Breast epithelium (tissue), 4 donors: Measurements from ENCODE around the gene XAGE5. TPM values are rescaled to one million over a fixed set of nuclear protein-coding genes. Genes with fewer than 3 reads are reported as not detected.
"Not testable (repeated sequence)": the region's sequence is repeated elsewhere in the genome, so short reads cannot be mapped to it uniquely, and the experiment has no call there.

Experiments
- DNase-seq, 2 donors: peaks; one replicate each; pipeline ENCODE4 v3.0.0-alpha.2; 2019; ENCODE audit warnings: low spot score in 2 of 2
- H3K27ac ChIP-seq, 2 donors: fragments of 200-600 bp; sonication (generic) in 1 of 2; one replicate each; pipeline ENCODE4 v1.5.1; 2016 to 2019; ENCODE audit warnings: mild to moderate bottlenecking in 1 of 2
- H3K27me3 ChIP-seq, 2 donors: fragments of 200-600 bp; sonication (generic) in 1 of 2; one replicate each; pipeline versions ENCODE4 v1.5.1 to v1.6.0; 2017 to 2019; ENCODE audit warnings: control low read depth in 1 of 2, mild to moderate bottlenecking in 1 of 2
- H3K36me3 ChIP-seq: fragments of 200-600 bp; one replicate; pipeline ENCODE4 v1.5.1; 2019
- H3K4me1 ChIP-seq, 2 donors: fragments of 200-600 bp; sonication (generic); one replicate each; pipeline ENCODE4 v1.5.1; 2016 to 2019; ENCODE audit warnings: control low read depth in 1 of 2
- H3K4me3 ChIP-seq, 3 donors: fragments of 200-600 bp; sonication (generic); 1 replicate in 2 of 3; 2 replicates in 1 of 3; pipeline ENCODE4 v1.5.1; 2016 to 2019; ENCODE audit warnings: mild to moderate bottlenecking in 3 of 3, moderate library complexity in 2 of 3
- H3K9me3 ChIP-seq, 2 donors: fragments of 200-600 bp; sonication (generic) in 1 of 2; one replicate each; pipeline ENCODE4 v1.5.1; 2016 to 2019; ENCODE audit warnings: control low read depth in 1 of 2
- CTCF ChIP-seq, 3 donors: fragments of 450-650 bp; IDR thresholded peaks; one replicate each; pipeline ENCODE4 v1.5.1; 2016 to 2017; ENCODE audit warnings: antibody characterized with exemption in 3 of 3, mild to moderate bottlenecking in 3 of 3, moderate library complexity in 3 of 3
- POLR2A ChIP-seq: fragments of 450-650 bp; IDR thresholded peaks from one replicate; pipeline ENCODE4 v1.6.1; 2016; ENCODE audit warnings: antibody characterized with exemption, mild to moderate bottlenecking, moderate library complexity
- POLR2AphosphoS5 ChIP-seq, 3 donors: sonication (generic); formaldehyde crosslinking; IDR thresholded peaks; one replicate each; pipeline ENCODE4 v1.6.1; 2017; ENCODE audit warnings: antibody characterized with exemption in 3 of 3
- intact Hi-C: fragments of 100-400 bp; cut with DNase I; formaldehyde crosslinking; loops from one replicate; pipeline ENCODE4 v1.15.1; 2023; ENCODE audit warnings: low total_unique reads
- total RNA-seq, 3 donors: library from RNA; depleted of rRNA; stranded (reverse); fragments of >200 nt; gene quantifications; one replicate each; pipeline ENCODE4 v1.1.0, GENCODE V29; 2016

XAGE5 gene
- not detected for total RNA-seq

GRCh38 chrX:52811065-52811625 lies at the start of gene XAGE5:
TSS of gene XAGE5 (plus strand) at chrX:52811287. CDS start at chrX:52812567, 1,280 bp downstream.
- Histone ChIP-seq H3K27me3 (peaks cover 0 to 61% of the 10 kb centered on the region in 2 donors), H3K27ac (no peak within 1 kb of the TSS), H3K4me3 (no peak within 1 kb of the TSS), H3K36me3 (no peaks in the 10 kb centered on the region), H3K4me1 (no peaks in the 10 kb centered on the region), H3K9me3 (no peaks in the 10 kb centered on the region)
- intact Hi-C loops, result no loop called here
- DNase-seq, result no peak
- TF ChIP-seq CTCF (IDR thresholded peaks at IDR 0.05) (no peak), POLR2A (no peak), POLR2AphosphoS5 (IDR thresholded peaks at IDR 0.05) (no peak)

- H3K4me3 ChIP-seq, DNase-seq, H3K9me3 ChIP-seq, H3K27ac ChIP-seq, intact Hi-C loops, H3K36me3 ChIP-seq, H3K27me3 ChIP-seq, H3K4me1 ChIP-seq: not testable (repeated sequence)
These were observed 45.1 kb upstream of the XAGE5 start for GRCh38 chrX:52765983-52766382.

GRCh38 chrX:52773504-52773903 lies 37.6 kb upstream of the XAGE5 start:
- H3K4me3 ChIP-seq, intact Hi-C loops, H3K27ac ChIP-seq, H3K4me1 ChIP-seq, H3K36me3 ChIP-seq, H3K9me3 ChIP-seq, DNase-seq, H3K27me3 ChIP-seq: not testable (repeated sequence)

- DNase-seq, H3K27ac ChIP-seq, H3K4me3 ChIP-seq, H3K4me1 ChIP-seq, H3K36me3 ChIP-seq, intact Hi-C loops, H3K9me3 ChIP-seq: not testable (repeated sequence)
- peaks cover 0 to 17% of the 10 kb centered on the region in 2 donors for H3K27me3 ChIP-seq
These were observed 13.8 kb upstream of the XAGE5 start, which contains the start of gene SPANXN5 for GRCh38 chrX:52797327-52797726. TSS of gene SPANXN5 (minus strand) at chrX:52797427. CDS start at chrX:52797348, 79 bp downstream.

GRCh38 chrX:52804876-52805275 lies 6.2 kb upstream of the XAGE5 start:
- H3K27ac ChIP-seq, H3K4me1 ChIP-seq, H3K4me3 ChIP-seq, DNase-seq, H3K36me3 ChIP-seq, H3K9me3 ChIP-seq, intact Hi-C loops: not testable (repeated sequence)
- peaks cover 0 to 21% of the 10 kb centered on the region in 2 donors for H3K27me3 ChIP-seq

GRCh38 chrX:52819788-52820187 lies 8.7 kb downstream of the XAGE5 start:
- H3K9me3 ChIP-seq, result no peaks in the 10 kb centered on the region
- H3K4me3 ChIP-seq, result no peak overlapping the region
- H3K4me1 ChIP-seq, result no peaks in the 10 kb centered on the region
- peaks cover 0 to 62% of the 10 kb centered on the region in 2 donors for H3K27me3 ChIP-seq
- no peak for DNase-seq
- intact Hi-C loops, result no loop called here
- no peaks in the 10 kb centered on the region for H3K36me3 ChIP-seq
- H3K27ac ChIP-seq, result no peak overlapping the region
- no peak for TF ChIP-seq CTCF (IDR thresholded peaks at IDR 0.05)
- TF ChIP-seq POLR2AphosphoS5 (IDR thresholded peaks at IDR 0.05), result no peak
- TF ChIP-seq POLR2A, result no peak

- no peak for TF ChIP-seq POLR2AphosphoS5 (IDR thresholded peaks at IDR 0.05)
- no peak for TF ChIP-seq CTCF (IDR thresholded peaks at IDR 0.05)
- TF ChIP-seq POLR2A, result no peak
- DNase-seq, result no peak
- Histone ChIP-seq H3K27ac (no peak overlapping the region), H3K4me1 (no peaks in the 10 kb centered on the region), H3K27me3 (peaks cover 0 to 57% of the 10 kb centered on the region in 2 donors), H3K4me3 (no peak overlapping the region), H3K36me3 (no peaks in the 10 kb centered on the region), H3K9me3 (no peaks in the 10 kb centered on the region)
- intact Hi-C loops, result no loop called here
These were observed 10.1 kb downstream of the XAGE5 start for GRCh38 chrX:52821079-52821760.
